Muscle layer of duodenum (tissue), 2 donors: Measurements from ENCODE around the gene KCP.
A peak's percentile ranks its signal among the peaks of the same experiment; 100 is the strongest.

Experiments used
- H3K27ac ChIP-seq: one replicate; pipeline ENCODE4 v1.7.0; 2013; ENCODE audit warnings: mild to moderate bottlenecking, low read length
- H3K27me3 ChIP-seq: one replicate; pipeline ENCODE4 v1.7.0; 2013; ENCODE audit warnings: low read depth, mild to moderate bottlenecking, control low read depth, low read length
- H3K36me3 ChIP-seq, 2 donors: one replicate each; pipeline ENCODE4 v1.7.0; 2013; ENCODE audit warnings: low read length in 2 of 2, control low read depth in 1 of 2, mild to moderate bottlenecking in 1 of 2; ENCODE audit not compliant: insufficient read depth in 2 of 2, control insufficient read depth in 1 of 2
- H3K4me1 ChIP-seq, 2 donors: one replicate each; pipeline ENCODE4 v1.7.0; 2013; ENCODE audit warnings: low read length in 2 of 2, mild to moderate bottlenecking in 2 of 2, control low read depth in 1 of 2, moderate library complexity in 1 of 2; ENCODE audit not compliant: insufficient read depth in 2 of 2, control insufficient read depth in 1 of 2
- H3K4me3 ChIP-seq, 2 donors: one replicate each; pipeline ENCODE4 v1.7.0; 2013; ENCODE audit warnings: low read length in 2 of 2, low read depth in 1 of 2, mild to moderate bottlenecking in 1 of 2
- H3K9me3 ChIP-seq, 2 donors: one replicate each; pipeline ENCODE4 v1.7.0; 2013; ENCODE audit warnings: low read length in 2 of 2, control low read depth in 1 of 2, mild to moderate bottlenecking in 1 of 2; ENCODE audit not compliant: control insufficient read depth in 1 of 2
- donor health status: healthy.

KCP gene

GRCh38 chr7:128841921-128842673, 68.4 kb downstream of the KCP start:
- no peaks in the 10 kb centered on the region for H3K4me1 ChIP-seq
- H3K9me3 ChIP-seq = no peaks in the 10 kb centered on the region
- no peaks in the 10 kb centered on the region for H3K27me3 ChIP-seq
- H3K4me3 ChIP-seq = no peak overlapping the region
- peaks cover 54 to 98% of the 10 kb centered on the region in 2 donors for H3K36me3 ChIP-seq
- no peak overlapping the region for H3K27ac ChIP-seq

GRCh38 chr7:128841171-128841690, 69.3 kb downstream of the KCP start:
- no peak overlapping the region for H3K27ac ChIP-seq
- H3K27me3 ChIP-seq = no peaks in the 10 kb centered on the region
- peaks cover 0 to 7% of the 10 kb centered on the region in 2 donors for H3K4me1 ChIP-seq
- H3K36me3 ChIP-seq = peaks cover 50 to 98% of the 10 kb centered on the region in 2 donors
- no peaks in the 10 kb centered on the region for H3K9me3 ChIP-seq
- no peak overlapping the region for H3K4me3 ChIP-seq

- Histone ChIP-seq H3K4me1 (peaks cover 0 to 14% of the 10 kb centered on the region in 2 donors), H3K9me3 (no peaks in the 10 kb centered on the region), H3K27me3 (no peaks in the 10 kb centered on the region), H3K36me3 (peaks cover 55 to 98% of the 10 kb centered on the region in 2 donors), H3K27ac (no peak overlapping the region), H3K4me3 (no peak overlapping the region)
These were observed 70.0 kb downstream of the KCP start for GRCh38 chr7:128840326-128841170.

- peaks cover 0 to 21% of the 10 kb centered on the region in 2 donors for H3K4me1 ChIP-seq
These were observed 70.7 kb downstream of the KCP start for GRCh38 chr7:128839751-128840177.

GRCh38 chr7:128838981-128839731, 71.4 kb downstream of the KCP start:
- H3K36me3 ChIP-seq = peaks cover 51 to 90% of the 10 kb centered on the region in 2 donors
- H3K27ac ChIP-seq = no peak overlapping the region
- peaks cover 0 to 24% of the 10 kb centered on the region in 2 donors for H3K4me1 ChIP-seq
- no peaks in the 10 kb centered on the region for H3K9me3 ChIP-seq
- H3K27me3 ChIP-seq = no peaks in the 10 kb centered on the region
- no peak overlapping the region for H3K4me3 ChIP-seq

More at GRCh38 chr7:128839751-128840177, 70.7 kb downstream of the KCP start:
- Histone ChIP-seq H3K9me3 (no peaks in the 10 kb centered on the region), H3K27me3 (no peaks in the 10 kb centered on the region), H3K4me3 (no peak overlapping the region), H3K27ac (no peak overlapping the region), H3K36me3 (peaks cover 53 to 96% of the 10 kb centered on the region in 2 donors)

- Histone ChIP-seq H3K4me1 (peaks cover 0 to 24% of the 10 kb centered on the region in 2 donors), H3K4me3 (no peak overlapping the region), H3K27ac (no peak overlapping the region), H3K36me3 (peaks cover 43 to 81% of the 10 kb centered on the region in 2 donors), H3K9me3 (no peaks in the 10 kb centered on the region), H3K27me3 (no peaks in the 10 kb centered on the region)
These were observed 72.3 kb downstream of the KCP start for GRCh38 chr7:128838109-128838779.

GRCh38 chr7:128837521-128837921, 73.0 kb downstream of the KCP start:
- H3K4me1 ChIP-seq = peaks cover 0 to 29% of the 10 kb centered on the region in 2 donors
- no peak overlapping the region for H3K4me3 ChIP-seq
- H3K9me3 ChIP-seq = no peaks in the 10 kb centered on the region
- H3K27ac ChIP-seq = no peak overlapping the region
- H3K27me3 ChIP-seq = no peaks in the 10 kb centered on the region
- peaks cover 43 to 74% of the 10 kb centered on the region in 2 donors for H3K36me3 ChIP-seq

GRCh38 chr7:128836729-128837348, 73.7 kb downstream of the KCP start:
- peak overlapping the region; percentile 72 for H3K27ac ChIP-seq
- peaks cover 0 to 32% of the 10 kb centered on the region in 2 donors for H3K4me1 ChIP-seq
- H3K9me3 ChIP-seq = no peaks in the 10 kb centered on the region
- peak overlapping the region in 1 of 2 donors; percentile 17 for H3K4me3 ChIP-seq
- no peaks in the 10 kb centered on the region for H3K27me3 ChIP-seq
- peaks cover 40 to 67% of the 10 kb centered on the region in 2 donors for H3K36me3 ChIP-seq

- H3K9me3 ChIP-seq = no peaks in the 10 kb centered on the region
- H3K4me3 ChIP-seq = peak overlapping the region in 1 of 2 donors; percentile 37
- no peaks in the 10 kb centered on the region for H3K27me3 ChIP-seq
- H3K4me1 ChIP-seq = peaks cover 0 to 32% of the 10 kb centered on the region in 2 donors
- H3K36me3 ChIP-seq = peaks cover 37 to 59% of the 10 kb centered on the region in 2 donors
- H3K27ac ChIP-seq = peak overlapping the region; percentile 72
These were observed 74.5 kb downstream of the KCP start for GRCh38 chr7:128835790-128836641.
